GM18517 (cell line): ENCODE results near the gene MUC15.
"Not testable (repeated sequence)": the region's sequence is repeated elsewhere in the genome, so short reads cannot be mapped to it uniquely, and the experiment has no call there.

ENCODE experiments used
- ATAC-seq: cut with Tn5 transposase; IDR thresholded peaks from one replicate; pipeline ENCODE4 v1.9.1; 2021; ENCODE audit warnings: mild to moderate bottlenecking, moderate library complexity; ENCODE audit not compliant: unreplicated experiment

MUC15 gene

GRCh38 chr11:26571861-26572654, at the start of gene MUC15:
Gene MUC15 (minus strand): TSS chr11:26572263. CDS start chr11:26567094, 5,169 bp downstream.
- no peak for ATAC-seq

- ATAC-seq: no peak
Observed at GRCh38 chr11:26621132-26621531, 49.1 kb upstream of the MUC15 start.

GRCh38 chr11:26620282-26621045, 48.4 kb upstream of the MUC15 start:
- ATAC-seq: no peak

GRCh38 chr11:26618441-26618840, 46.4 kb upstream of the MUC15 start:
- no peak for ATAC-seq

GRCh38 chr11:26613759-26614158, 41.7 kb upstream of the MUC15 start:
- no peak for ATAC-seq

GRCh38 chr11:26608507-26609146, 36.6 kb upstream of the MUC15 start:
- peak; percentile 27 for ATAC-seq

GRCh38 chr11:26607725-26608506, 35.9 kb upstream of the MUC15 start:
- peak; percentile 64 for ATAC-seq

GRCh38 chr11:26599876-26600434, 27.9 kb upstream of the MUC15 start:
- ATAC-seq: no peak

- ATAC-seq: no peak
Observed at GRCh38 chr11:26599425-26599824, 27.4 kb upstream of the MUC15 start.

GRCh38 chr11:26597899-26598298, 25.8 kb upstream of the MUC15 start:
- no peak for ATAC-seq

GRCh38 chr11:26597049-26597689, 25.1 kb upstream of the MUC15 start:
- ATAC-seq: not testable (repeated sequence)

- ATAC-seq: not testable (repeated sequence)
Observed at GRCh38 chr11:26595207-26595865, 23.3 kb upstream of the MUC15 start.

- no peak for ATAC-seq
Observed at GRCh38 chr11:26593691-26594090, 21.6 kb upstream of the MUC15 start.

- ATAC-seq: no peak
Observed at GRCh38 chr11:26587073-26587472, 15.0 kb upstream of the MUC15 start.

- no peak for ATAC-seq
Observed at GRCh38 chr11:26584818-26585217, 12.8 kb upstream of the MUC15 start.

- ATAC-seq: no peak
Observed at GRCh38 chr11:26583550-26583949, 11.5 kb upstream of the MUC15 start.

GRCh38 chr11:26580929-26581328, 8.9 kb upstream of the MUC15 start:
- no peak for ATAC-seq

GRCh38 chr11:26579683-26580082, 7.6 kb upstream of the MUC15 start:
- no peak for ATAC-seq

GRCh38 chr11:26578998-26579661, 7.1 kb upstream of the MUC15 start:
- ATAC-seq: no peak
